Natural killer cell (primary cell): ENCODE results near the gene PSMD11. TPM values are rescaled to one million over a fixed set of nuclear protein-coding genes. Genes with fewer than 3 reads are reported as not detected.

ENCODE experiments used
- ATAC-seq, 3 donors: fragments of 150-1000 bp in 2 of 3; fragments of 200-7000 bp in 1 of 3; cut with Tn5 transposase; 1 replicate in 1 of 3; 2 replicates in 2 of 3; pipeline ENCODE4 v1.10.0; 2021; ENCODE audit warnings: mild to moderate bottlenecking in 2 of 3, moderate library complexity in 2 of 3
- DNase-seq, 2 donors: peaks; one replicate each; pipeline versions ENCODE4 v3.0.0 to v3.0.0-alpha.2; 2013 to 2021; ENCODE audit warnings: mixed read lengths in 1 of 2
- H3K27ac ChIP-seq: one replicate; pipeline ENCODE4 v1.5.1; 2013; ENCODE audit warnings: mild to moderate bottlenecking, low read length
- H3K27me3 ChIP-seq: one replicate; pipeline ENCODE4 v1.6.1; 2013; ENCODE audit warnings: low read length; ENCODE audit not compliant: control insufficient read depth, insufficient read depth
- H3K36me3 ChIP-seq: one replicate; pipeline ENCODE4 v1.6.1; 2013; ENCODE audit warnings: low read length; ENCODE audit not compliant: control insufficient read depth, insufficient read depth
- H3K4me1 ChIP-seq: one replicate; pipeline ENCODE4 v1.6.1; 2013; ENCODE audit warnings: low read length; ENCODE audit not compliant: control insufficient read depth, insufficient read depth
- H3K4me3 ChIP-seq: one replicate; pipeline ENCODE4 v1.5.1; 2013; ENCODE audit warnings: low read length
- H3K9me3 ChIP-seq: one replicate; pipeline ENCODE4 v1.6.1; 2013; ENCODE audit warnings: low read length; ENCODE audit not compliant: control insufficient read depth, insufficient read depth
- H3K27ac Mint-ChIP-seq, 2 donors: one replicate each; pipeline ENCODE4 v1.8.0; 2022; ENCODE audit warnings: mild to moderate bottlenecking in 2 of 2, mixed read lengths in 2 of 2, moderate library complexity in 1 of 2
- H3K27me3 Mint-ChIP-seq, 2 donors: one replicate each; pipeline ENCODE4 v1.8.0; 2022; ENCODE audit warnings: low read depth in 2 of 2, mixed read lengths in 2 of 2
- H3K36me3 Mint-ChIP-seq: one replicate; pipeline ENCODE4 v1.8.0; 2022; ENCODE audit warnings: mixed read lengths
- H3K4me1 Mint-ChIP-seq, 2 donors: one replicate each; pipeline ENCODE4 v1.8.0; 2022; ENCODE audit warnings: mixed read lengths in 2 of 2
- H3K4me3 Mint-ChIP-seq: one replicate; pipeline ENCODE4 v1.8.0; 2022; ENCODE audit warnings: mild to moderate bottlenecking, moderate library complexity, mixed read lengths
- H3K9me3 Mint-ChIP-seq, 2 donors: one replicate each; pipeline ENCODE4 v1.8.0; 2022; ENCODE audit warnings: mixed read lengths in 2 of 2
- CTCF ChIP-seq: fragments of 200-600 bp; IDR thresholded peaks from one replicate; pipeline ENCODE4 v1.8.0; 2022; ENCODE audit warnings: antibody characterized with exemption
- WGBS: methylation state at CpG from one replicate; pipeline ENCODE4 v1.1.7; 2013; ENCODE audit warnings: missing lambda C conversion rate; ENCODE audit not compliant: insufficient coverage; 5-methylcytosine and 5-hydroxymethylcytosine counted together
- intact Hi-C: fragments of 100-400 bp; cut with micrococcal nuclease; formaldehyde crosslinking; loops from one replicate; pipeline ENCODE4 v1.14.2; 2022
- total RNA-seq, 4 donors: library from RNA; stranded (reverse); fragments of 120-200 nt in 1 of 4; gene quantifications; one replicate each; pipeline versions ENCODE4 v1.2.3 to v1.2.4, GENCODE V29; 2013 to 2022

Gene PSMD11
- total RNA-seq, 3 donors from 2014 or later (not counting 1 experiment from before 2014, with no cell fraction given): 83.4 to 108 (median 105) TPM

GRCh38 chr17:32461498-32461852, 17.2 kb downstream of the PSMD11 start:
- peak in 2 of 3 donors; percentile 30 to 33 for ATAC-seq
- Mint-ChIP-seq H3K9me3 (no peaks in the 10 kb centered on the region), H3K4me3 (no peak overlapping the region), H3K36me3 (peaks cover 11% of the 10 kb centered on the region), H3K27ac (peak overlapping the region; percentile 13 to 56), H3K4me1 (peaks cover 21 to 22% of the 10 kb centered on the region in 2 donors), H3K27me3 (no peaks in the 10 kb centered on the region)
- H3K27ac ChIP-seq: no peak overlapping the region
- intact Hi-C loops: loop anchor here (1.0 kb wide), 1 partner anchor 148 kb away; no protein-coding TSS in a partner anchor
- 64% methylated on average over 4 of the region's 4 CpGs for WGBS
- peaks cover 46% of the 10 kb centered on the region for H3K36me3 ChIP-seq
- H3K9me3 ChIP-seq: no peaks in the 10 kb centered on the region
- no peak for TF ChIP-seq CTCF
- H3K4me1 ChIP-seq: no peaks in the 10 kb centered on the region
- H3K4me3 ChIP-seq: no peak overlapping the region
- no peaks in the 10 kb centered on the region for H3K27me3 ChIP-seq
- no peak for DNase-seq

GRCh38 chr17:32461853-32462617, 17.7 kb downstream of the PSMD11 start:
- intact Hi-C loops: loop anchor here (1.0 to 2.0 kb wide), 3 partner anchors 147 to 293 kb away; no protein-coding TSS in a partner anchor
- Mint-ChIP-seq H3K4me3 (no peak overlapping the region), H3K4me1 (peaks cover 21 to 22% of the 10 kb centered on the region in 2 donors), H3K36me3 (peaks cover 11% of the 10 kb centered on the region), H3K27me3 (no peaks in the 10 kb centered on the region), H3K27ac (peak overlapping the region; percentile 13 to 56), H3K9me3 (no peaks in the 10 kb centered on the region)
- H3K4me3 ChIP-seq: no peak overlapping the region
- H3K9me3 ChIP-seq: no peaks in the 10 kb centered on the region
- no peak overlapping the region for H3K27ac ChIP-seq
- no peaks in the 10 kb centered on the region for H3K27me3 ChIP-seq
- peak; percentile 71 to 94 (median 83) for ATAC-seq
- H3K36me3 ChIP-seq: peaks cover 49% of the 10 kb centered on the region
- DNase-seq: peak; percentile 52 to 84
- no CpG with 5 or more reads among the region's 1 CpG for WGBS
- TF ChIP-seq CTCF: peak; percentile 77
- no peaks in the 10 kb centered on the region for H3K4me1 ChIP-seq

- intact Hi-C loops: loop anchor here (2.0 kb wide), 1 partner anchor 211 kb away; no protein-coding TSS in a partner anchor
- ATAC-seq: no peak
Observed at GRCh38 chr17:32463304-32463703, 19.0 kb downstream of the PSMD11 start.

More at GRCh38 chr17:32463304-32463703, 19.0 kb downstream of the PSMD11 start:
- H3K27me3 ChIP-seq: no peaks in the 10 kb centered on the region
- DNase-seq: no peak
- H3K36me3 ChIP-seq: peaks cover 51% of the 10 kb centered on the region
- no peak overlapping the region for H3K4me3 ChIP-seq
- no peaks in the 10 kb centered on the region for H3K4me1 ChIP-seq
- 100% methylated on average over 1 of the region's 3 CpGs for WGBS
- no peaks in the 10 kb centered on the region for H3K9me3 Mint-ChIP-seq
- H3K27ac ChIP-seq: no peak overlapping the region
- no peak overlapping the region for H3K4me3 Mint-ChIP-seq
- peaks cover 15 to 23% of the 10 kb centered on the region in 2 donors for H3K4me1 Mint-ChIP-seq
- H3K9me3 ChIP-seq: no peaks in the 10 kb centered on the region
- TF ChIP-seq CTCF: no peak
- peaks cover 13% of the 10 kb centered on the region for H3K36me3 Mint-ChIP-seq
- no peak overlapping the region for H3K27ac Mint-ChIP-seq
- no peaks in the 10 kb centered on the region for H3K27me3 Mint-ChIP-seq
